HEK293 (cell line): ENCODE data around the gene GLB1L.

Source experiments
- GFI1B ChIP-seq: fragments of 450-650 bp; formaldehyde crosslinking; IDR thresholded peaks from 2 replicates; pipeline ENCODE4 v1.5.1; 2016; ENCODE audit warnings: missing biosample characterization, missing genetic modification characterization
- GLIS1 ChIP-seq: fragments of 450-650 bp; formaldehyde crosslinking; IDR thresholded peaks from 2 replicates; pipeline ENCODE4 v1.5.1; 2016; ENCODE audit warnings: missing biosample characterization, missing genetic modification characterization
- KLF1 ChIP-seq: fragments of 450-650 bp; formaldehyde crosslinking; IDR thresholded peaks from 2 replicates; pipeline ENCODE4 v1.5.1; 2016; ENCODE audit warnings: missing biosample characterization, missing genetic modification characterization
- MYNN ChIP-seq: fragments of 450-650 bp; formaldehyde crosslinking; IDR thresholded peaks from 2 replicates; pipeline ENCODE4 v1.5.1; 2016; ENCODE audit warnings: missing biosample characterization, missing genetic modification characterization, borderline replicate concordance
- OSR2 ChIP-seq: fragments of 450-650 bp; formaldehyde crosslinking; IDR thresholded peaks from 2 replicates; pipeline ENCODE4 v1.5.1; 2016; ENCODE audit warnings: missing biosample characterization, missing genetic modification characterization
- RBAK ChIP-seq: fragments of 450-650 bp; formaldehyde crosslinking; IDR thresholded peaks from 2 replicates; pipeline ENCODE4 v1.5.1; 2016; ENCODE audit warnings: missing biosample characterization, missing genetic modification characterization
- SP2 ChIP-seq: fragments of 450-650 bp; formaldehyde crosslinking; IDR thresholded peaks from 2 replicates; pipeline ENCODE4 v1.5.1; 2016; ENCODE audit warnings: missing biosample characterization, missing genetic modification characterization
- SP3 ChIP-seq: fragments of 450-650 bp; formaldehyde crosslinking; IDR thresholded peaks from 2 replicates; pipeline ENCODE4 v1.5.1; 2016; ENCODE audit warnings: missing biosample characterization, missing genetic modification characterization
- ZBTB26 ChIP-seq: fragments of 450-650 bp; formaldehyde crosslinking; optimal IDR thresholded peaks from 2 replicates; pipeline ENCODE3; 2016; ENCODE audit warnings: missing biosample characterization, mild to moderate bottlenecking, missing genetic modification characterization
- ZBTB48 ChIP-seq: fragments of 450-650 bp; formaldehyde crosslinking; IDR thresholded peaks from 2 replicates; pipeline ENCODE4 v1.5.1; 2016; ENCODE audit warnings: missing biosample characterization, missing genetic modification characterization
- ZBTB6 ChIP-seq: fragments of 450-650 bp; formaldehyde crosslinking; IDR thresholded peaks from 2 replicates; pipeline ENCODE4 v1.5.1; 2017; ENCODE audit warnings: missing biosample characterization, missing genetic modification characterization
- ZFHX2 ChIP-seq: fragments of 450-650 bp; formaldehyde crosslinking; conservative IDR thresholded peaks from 2 replicates; pipeline ENCODE4 v1.5.1; 2016; ENCODE audit warnings: missing biosample characterization, missing genetic modification characterization
- ZFP37 ChIP-seq: fragments of 450-650 bp; formaldehyde crosslinking; IDR thresholded peaks from 2 replicates; pipeline ENCODE4 v1.5.1; 2016; ENCODE audit warnings: missing biosample characterization, missing genetic modification characterization
- ZFP41 ChIP-seq: fragments of 450-650 bp; formaldehyde crosslinking; IDR thresholded peaks from 2 replicates; pipeline ENCODE4 v1.5.1; 2016; ENCODE audit warnings: missing biosample characterization, missing genetic modification characterization, borderline replicate concordance
- ZIC2 ChIP-seq: fragments of 450-650 bp; formaldehyde crosslinking; IDR thresholded peaks from 2 replicates; pipeline ENCODE4 v1.5.1; 2016; ENCODE audit warnings: missing biosample characterization, missing genetic modification characterization
- ZNF146 ChIP-seq: fragments of 450-650 bp; formaldehyde crosslinking; IDR thresholded peaks from 2 replicates; pipeline ENCODE4 v1.5.1; 2016; ENCODE audit warnings: missing biosample characterization, missing genetic modification characterization
- ZNF174 ChIP-seq: fragments of 450-650 bp; formaldehyde crosslinking; IDR thresholded peaks from 2 replicates; pipeline ENCODE4 v1.5.0; 2017; ENCODE audit warnings: missing biosample characterization, mild to moderate bottlenecking, missing genetic modification characterization
- ZNF19 ChIP-seq: fragments of 450-650 bp; formaldehyde crosslinking; IDR thresholded peaks from 2 replicates; pipeline ENCODE4; 2016; ENCODE audit warnings: missing biosample characterization, missing genetic modification characterization, low read depth
- ZNF341 ChIP-seq: fragments of 450-650 bp; formaldehyde crosslinking; IDR thresholded peaks from 2 replicates; pipeline ENCODE4; 2016; ENCODE audit warnings: low read depth, missing biosample characterization, missing genetic modification characterization
- ZNF48 ChIP-seq: fragments of 450-650 bp; formaldehyde crosslinking; IDR thresholded peaks from 2 replicates; pipeline ENCODE4 v1.5.1; 2016; ENCODE audit warnings: missing biosample characterization, missing genetic modification characterization
- ZNF501 ChIP-seq: fragments of 450-650 bp; formaldehyde crosslinking; IDR thresholded peaks from 2 replicates; pipeline ENCODE4 v1.5.1; 2016; ENCODE audit warnings: missing biosample characterization, missing genetic modification characterization
- ZNF610 ChIP-seq: fragments of 450-650 bp; formaldehyde crosslinking; IDR thresholded peaks from 2 replicates; pipeline ENCODE4 v1.5.1; 2016; ENCODE audit warnings: missing biosample characterization, missing genetic modification characterization, borderline replicate concordance
- ZNF626 ChIP-seq: fragments of 450-650 bp; sonication (Bioruptor Pico); formaldehyde crosslinking; IDR thresholded peaks from 2 replicates; pipeline ENCODE4 v1.5.1; 2018; ENCODE audit warnings: missing biosample characterization, missing genetic modification characterization, inconsistent platforms
- ZNF660 ChIP-seq: fragments of 450-650 bp; IDR thresholded peaks from 2 replicates; pipeline ENCODE4 v1.5.1; 2018; ENCODE audit warnings: missing biosample characterization, mild to moderate bottlenecking, missing genetic modification characterization
- ZNF747 ChIP-seq: fragments of 450-650 bp; formaldehyde crosslinking; IDR thresholded peaks from 2 replicates; pipeline ENCODE4 v1.5.1; 2016; ENCODE audit warnings: missing biosample characterization, missing genetic modification characterization
- ZNF776 ChIP-seq: fragments of 450-650 bp; formaldehyde crosslinking; IDR thresholded peaks from 2 replicates; pipeline ENCODE4 v1.5.0; 2017; ENCODE audit warnings: missing biosample characterization, missing genetic modification characterization, borderline replicate concordance
- ZNF777 ChIP-seq: fragments of 450-650 bp; formaldehyde crosslinking; IDR thresholded peaks from 2 replicates; pipeline ENCODE4 v1.5.1; 2017; ENCODE audit warnings: missing biosample characterization, missing genetic modification characterization, borderline replicate concordance
- ZXDB ChIP-seq: fragments of 450-650 bp; formaldehyde crosslinking; IDR thresholded peaks from 2 replicates; pipeline ENCODE4 v1.5.1; 2016; ENCODE audit warnings: missing biosample characterization, missing genetic modification characterization
- TF ChIP-seq, protein P1 (sequence below): fragments of 450-650 bp; formaldehyde crosslinking; IDR thresholded peaks from 2 replicates; pipeline ENCODE4 v1.5.1; 2016; ENCODE audit warnings: missing biosample characterization, missing genetic modification characterization
- TF ChIP-seq, protein P2 (sequence below): fragments of 450-650 bp; formaldehyde crosslinking; IDR thresholded peaks from 2 replicates; pipeline ENCODE4 v1.5.1; 2016; ENCODE audit warnings: missing biosample characterization, missing genetic modification characterization
- TF ChIP-seq, protein P3 (sequence below): fragments of 450-650 bp; formaldehyde crosslinking; IDR thresholded peaks from 2 replicates; pipeline ENCODE4 v1.5.0; 2017; ENCODE audit warnings: missing biosample characterization, missing genetic modification characterization, borderline replicate concordance
- TF ChIP-seq, protein P4 (sequence below): fragments of 450-650 bp; formaldehyde crosslinking; IDR thresholded peaks from 2 replicates; pipeline ENCODE4 v1.5.1; 2016; ENCODE audit warnings: missing biosample characterization, missing genetic modification characterization

GLB1L gene

DNA sequence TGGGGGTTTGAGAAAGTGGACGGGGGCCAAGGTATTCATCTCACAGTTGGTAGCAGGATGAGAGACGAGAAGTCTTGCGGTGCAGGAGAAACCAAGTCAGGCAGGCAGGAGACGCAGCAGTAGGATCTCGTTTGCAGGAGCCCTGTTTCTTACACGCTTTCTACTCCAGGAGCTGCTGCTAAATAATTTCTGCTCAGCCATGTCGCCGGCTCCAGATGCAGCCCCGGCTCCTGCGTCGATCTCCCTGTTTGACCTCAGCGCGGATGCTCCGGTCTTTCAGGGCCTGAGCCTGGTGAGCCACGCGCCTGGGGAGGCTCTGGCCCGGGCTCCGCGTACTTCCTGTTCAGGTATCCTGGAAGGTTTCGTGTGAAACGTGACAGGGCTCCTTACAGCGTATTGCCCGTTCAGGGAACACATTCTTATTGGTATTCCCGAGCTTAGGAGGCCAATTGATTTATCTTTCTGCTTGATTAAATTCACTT is 15.1 kb downstream of the GLB1L start (continued):
- TF ChIP-seq ZNF610 (tag by site-specific recombination): no peak
- TF ChIP-seq ZNF626 (tag by site-specific recombination): no peak
- peak; percentile 52; the same call in 1 of the 2 replicates for TF ChIP-seq ZFP37 (tag by site-specific recombination)
- TF ChIP-seq SP2: no peak; the same call in 1 of the 2 replicates
- TF ChIP-seq OSR2 (tag by site-specific recombination): no peak
- no peak; the same call in 1 of the 2 replicates for TF ChIP-seq ZFHX2 (tag by site-specific recombination)
- no peak for TF ChIP-seq RBAK
- TF ChIP-seq, protein P1, sequence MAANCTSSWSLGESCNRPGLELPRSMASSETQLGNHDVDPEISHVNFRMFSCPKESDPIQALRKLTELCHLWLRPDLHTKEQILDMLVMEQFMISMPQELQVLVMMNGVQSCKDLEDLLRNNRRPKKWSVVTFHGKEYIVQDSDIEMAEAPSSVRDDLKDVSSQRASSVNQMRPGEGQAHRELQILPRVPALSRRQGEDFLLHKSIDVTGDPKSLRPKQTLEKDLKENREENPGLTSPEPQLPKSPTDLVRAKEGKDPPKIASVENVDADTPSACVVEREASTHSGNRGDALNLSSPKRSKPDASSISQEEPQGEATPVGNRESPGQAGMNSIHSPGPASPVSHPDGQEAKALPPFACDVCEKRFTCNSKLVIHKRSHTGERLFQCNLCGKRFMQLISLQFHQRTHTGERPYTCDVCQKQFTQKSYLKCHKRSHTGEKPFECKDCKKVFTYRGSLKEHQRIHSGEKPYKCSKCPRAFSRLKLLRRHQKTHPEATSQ (tag by site-specific recombination): no peak
- no peak for TF ChIP-seq ZIC2 (tag by site-specific recombination)
- TF ChIP-seq KLF1: no peak
- TF ChIP-seq GFI1B (tag by site-specific recombination): no peak
- TF ChIP-seq ZNF341 (tag by site-specific recombination): no peak
- TF ChIP-seq, protein P2, sequence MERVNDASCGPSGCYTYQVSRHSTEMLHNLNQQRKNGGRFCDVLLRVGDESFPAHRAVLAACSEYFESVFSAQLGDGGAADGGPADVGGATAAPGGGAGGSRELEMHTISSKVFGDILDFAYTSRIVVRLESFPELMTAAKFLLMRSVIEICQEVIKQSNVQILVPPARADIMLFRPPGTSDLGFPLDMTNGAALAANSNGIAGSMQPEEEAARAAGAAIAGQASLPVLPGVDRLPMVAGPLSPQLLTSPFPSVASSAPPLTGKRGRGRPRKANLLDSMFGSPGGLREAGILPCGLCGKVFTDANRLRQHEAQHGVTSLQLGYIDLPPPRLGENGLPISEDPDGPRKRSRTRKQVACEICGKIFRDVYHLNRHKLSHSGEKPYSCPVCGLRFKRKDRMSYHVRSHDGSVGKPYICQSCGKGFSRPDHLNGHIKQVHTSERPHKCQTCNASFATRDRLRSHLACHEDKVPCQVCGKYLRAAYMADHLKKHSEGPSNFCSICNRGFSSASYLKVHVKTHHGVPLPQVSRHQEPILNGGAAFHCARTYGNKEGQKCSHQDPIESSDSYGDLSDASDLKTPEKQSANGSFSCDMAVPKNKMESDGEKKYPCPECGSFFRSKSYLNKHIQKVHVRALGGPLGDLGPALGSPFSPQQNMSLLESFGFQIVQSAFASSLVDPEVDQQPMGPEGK (tag by site-specific recombination): 0 out of 2 replicates have a peak, but pooled peaks have one; percentile 13
- TF ChIP-seq, protein P3, sequence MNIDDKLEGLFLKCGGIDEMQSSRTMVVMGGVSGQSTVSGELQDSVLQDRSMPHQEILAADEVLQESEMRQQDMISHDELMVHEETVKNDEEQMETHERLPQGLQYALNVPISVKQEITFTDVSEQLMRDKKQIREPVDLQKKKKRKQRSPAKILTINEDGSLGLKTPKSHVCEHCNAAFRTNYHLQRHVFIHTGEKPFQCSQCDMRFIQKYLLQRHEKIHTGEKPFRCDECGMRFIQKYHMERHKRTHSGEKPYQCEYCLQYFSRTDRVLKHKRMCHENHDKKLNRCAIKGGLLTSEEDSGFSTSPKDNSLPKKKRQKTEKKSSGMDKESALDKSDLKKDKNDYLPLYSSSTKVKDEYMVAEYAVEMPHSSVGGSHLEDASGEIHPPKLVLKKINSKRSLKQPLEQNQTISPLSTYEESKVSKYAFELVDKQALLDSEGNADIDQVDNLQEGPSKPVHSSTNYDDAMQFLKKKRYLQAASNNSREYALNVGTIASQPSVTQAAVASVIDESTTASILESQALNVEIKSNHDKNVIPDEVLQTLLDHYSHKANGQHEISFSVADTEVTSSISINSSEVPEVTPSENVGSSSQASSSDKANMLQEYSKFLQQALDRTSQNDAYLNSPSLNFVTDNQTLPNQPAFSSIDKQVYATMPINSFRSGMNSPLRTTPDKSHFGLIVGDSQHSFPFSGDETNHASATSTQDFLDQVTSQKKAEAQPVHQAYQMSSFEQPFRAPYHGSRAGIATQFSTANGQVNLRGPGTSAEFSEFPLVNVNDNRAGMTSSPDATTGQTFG: no peak
- TF ChIP-seq ZXDB: no peak
- 0 out of 2 replicates have a peak, but pooled peaks have one; percentile 5 for TF ChIP-seq GLIS1 (tag by site-specific recombination)
- no peak for TF ChIP-seq ZBTB48
- TF ChIP-seq ZNF146 (tag by site-specific recombination): no peak
- TF ChIP-seq ZNF501 (tag by site-specific recombination): no peak; the same call in 1 of the 2 replicates
- no peak for TF ChIP-seq MYNN (tag by site-specific recombination)
- TF ChIP-seq, protein P4, sequence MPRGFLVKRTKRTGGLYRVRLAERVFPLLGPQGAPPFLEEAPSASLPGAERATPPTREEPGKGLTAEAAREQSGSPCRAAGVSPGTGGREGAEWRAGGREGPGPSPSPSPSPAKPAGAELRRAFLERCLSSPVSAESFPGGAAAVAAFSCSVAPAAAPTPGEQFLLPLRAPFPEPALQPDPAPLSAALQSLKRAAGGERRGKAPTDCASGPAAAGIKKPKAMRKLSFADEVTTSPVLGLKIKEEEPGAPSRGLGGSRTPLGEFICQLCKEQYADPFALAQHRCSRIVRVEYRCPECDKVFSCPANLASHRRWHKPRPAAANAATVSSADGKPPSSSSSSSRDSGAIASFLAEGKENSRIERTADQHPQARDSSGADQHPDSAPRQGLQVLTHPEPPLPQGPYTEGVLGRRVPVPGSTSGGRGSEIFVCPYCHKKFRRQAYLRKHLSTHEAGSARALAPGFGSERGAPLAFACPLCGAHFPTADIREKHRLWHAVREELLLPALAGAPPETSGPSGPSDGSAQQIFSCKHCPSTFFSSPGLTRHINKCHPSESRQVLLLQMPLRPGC: no peak
- TF ChIP-seq ZNF776 (tag by site-specific recombination): no peak
- no peak for TF ChIP-seq ZNF19 (tag by site-specific recombination)
- no peak for TF ChIP-seq ZNF174
- no peak for TF ChIP-seq ZNF48 (tag by site-specific recombination)
- TF ChIP-seq ZNF747 (tag by site-specific recombination): no peak
- TF ChIP-seq ZBTB26: no peak
- TF ChIP-seq ZNF660 (tag by site-specific recombination): no peak
- TF ChIP-seq ZBTB6 (tag by site-specific recombination): 0 out of 2 replicates have a peak, but pooled peaks have one; percentile 35
- no peak for TF ChIP-seq ZFP41 (tag by site-specific recombination)
- TF ChIP-seq SP3 (tag by site-specific recombination): no peak
- no peak for TF ChIP-seq ZNF777
